ENCODE measurements around the gene ALS2CL.
"Not testable (repeated sequence)": the region's sequence is repeated elsewhere in the genome, so short reads cannot be mapped to it uniquely, and the experiment has no call there.

The ALS2CL gene

DNA sequence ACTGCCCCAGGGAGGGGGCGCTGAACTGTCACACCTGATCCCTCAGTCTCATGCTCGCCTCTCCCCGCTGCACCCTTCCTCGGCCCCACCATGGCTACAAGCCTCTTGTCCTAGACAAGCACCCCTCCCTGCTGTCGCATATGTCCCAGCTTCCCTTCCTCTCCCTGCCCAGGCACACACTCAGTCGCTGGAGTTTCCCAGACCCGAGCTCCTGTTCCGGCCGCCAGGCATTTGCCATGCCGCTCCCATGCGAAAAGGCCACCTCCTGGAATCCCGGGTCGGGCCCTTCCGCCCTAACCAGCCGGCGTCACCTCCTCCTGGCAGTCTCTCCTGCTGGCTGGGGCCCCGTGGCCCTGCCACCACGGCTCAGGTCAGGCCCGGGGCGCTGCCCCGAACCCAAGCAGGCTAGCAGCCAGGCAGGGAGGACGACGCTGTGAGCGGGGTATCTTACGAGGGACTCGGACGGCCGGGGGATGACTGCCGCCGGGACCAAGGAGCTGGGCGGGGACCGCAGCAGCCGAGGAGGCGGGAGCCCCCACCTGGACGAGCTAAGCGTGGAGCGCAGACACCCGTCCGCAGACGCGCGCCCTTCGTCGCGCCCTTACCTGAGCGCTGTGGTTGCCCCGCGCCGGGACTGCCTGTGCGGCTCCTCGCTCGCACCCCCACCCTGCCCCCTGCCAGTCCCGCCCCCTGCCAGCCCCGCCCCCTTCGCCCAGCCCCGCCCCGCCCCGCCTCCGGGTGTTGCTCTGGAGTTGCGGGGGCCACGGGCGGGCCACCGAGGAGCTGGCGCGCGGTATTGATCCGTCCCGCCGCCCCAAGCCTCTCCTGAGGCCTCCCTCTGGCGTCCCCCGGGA lies at the start of gene ALS2CL:
TSS of gene ALS2CL (minus strand) at position 642 of the 854 bp plus-strand sequence. CDS start 4,239 bp downstream, outside the sequence.
- no peak for DNase-seq

- DNase-seq = no peak
These were observed 49.6 kb upstream of the ALS2CL start for GRCh38 chr3:46742992-46743585.

DNA sequence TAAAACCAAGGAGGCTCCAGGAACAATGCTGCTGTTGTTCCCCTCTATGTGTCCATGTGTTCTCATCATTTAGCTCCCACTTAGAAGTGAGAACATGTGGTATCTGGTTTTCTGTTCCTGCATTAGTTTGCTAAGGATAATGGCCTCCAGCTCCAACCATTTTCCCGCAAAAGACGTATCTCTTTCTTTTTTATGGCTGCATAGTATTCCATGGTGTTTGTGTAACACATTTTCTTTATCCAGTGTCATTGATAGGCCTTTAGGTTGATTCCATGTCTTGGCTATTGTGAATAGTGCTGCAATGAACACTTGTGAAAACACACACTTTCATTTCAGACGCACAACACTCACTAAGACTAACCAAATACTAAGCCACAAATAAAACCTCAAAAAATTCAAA lies 46.1 kb upstream of the ALS2CL start:
- DNase-seq = not testable (repeated sequence)

DNA sequence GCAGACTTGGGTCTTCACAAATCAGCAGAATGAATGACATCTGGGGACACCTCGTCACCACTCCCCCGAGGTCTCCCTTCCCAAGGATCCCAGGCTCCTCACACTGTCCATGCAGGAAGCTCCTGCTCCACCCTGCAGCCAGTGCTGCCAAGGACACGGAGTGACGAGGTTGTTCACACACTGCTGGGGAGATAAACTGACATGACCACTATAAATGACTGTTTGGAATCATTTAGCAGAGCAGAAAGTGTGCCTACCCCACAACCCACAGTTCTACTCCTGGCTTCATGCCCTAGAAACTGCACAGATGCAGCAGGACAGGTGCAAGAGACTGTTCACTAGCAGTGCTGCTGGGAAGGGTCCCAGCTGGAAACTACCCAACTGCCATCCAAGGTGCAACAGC lies 43.9 kb upstream of the ALS2CL start:
- no peak for DNase-seq

- no peak for DNase-seq
These were observed 42.8 kb upstream of the ALS2CL start for GRCh38 chr3:46736006-46736872.

- DNase-seq = no peak
These were observed 41.3 kb upstream of the ALS2CL start for GRCh38 chr3:46734773-46735172.

- no peak for DNase-seq
These were observed 39.7 kb upstream of the ALS2CL start for GRCh38 chr3:46733026-46733800.

- DNase-seq = no peak
These were observed 38.3 kb upstream of the ALS2CL start for GRCh38 chr3:46731795-46732194.

DNA sequence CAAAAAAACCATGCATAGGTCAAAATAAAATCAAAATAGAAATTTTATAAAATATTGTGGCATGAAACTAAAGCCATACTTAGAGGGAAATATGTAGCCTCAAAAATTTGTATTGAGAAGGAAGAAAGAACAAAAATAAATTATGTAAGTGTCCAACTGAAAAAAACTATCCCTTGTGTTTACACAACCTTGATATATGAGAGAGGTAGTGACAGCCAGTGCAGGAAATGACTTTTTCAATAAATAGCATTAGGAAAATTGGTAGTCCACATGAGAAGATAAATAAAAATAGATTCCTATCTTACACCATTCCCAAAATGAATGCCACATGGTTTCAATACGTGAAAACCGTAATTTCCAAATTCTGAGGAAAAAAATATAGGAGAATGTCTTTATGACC lies 37.3 kb upstream of the ALS2CL start:
- no peak for DNase-seq

DNA sequence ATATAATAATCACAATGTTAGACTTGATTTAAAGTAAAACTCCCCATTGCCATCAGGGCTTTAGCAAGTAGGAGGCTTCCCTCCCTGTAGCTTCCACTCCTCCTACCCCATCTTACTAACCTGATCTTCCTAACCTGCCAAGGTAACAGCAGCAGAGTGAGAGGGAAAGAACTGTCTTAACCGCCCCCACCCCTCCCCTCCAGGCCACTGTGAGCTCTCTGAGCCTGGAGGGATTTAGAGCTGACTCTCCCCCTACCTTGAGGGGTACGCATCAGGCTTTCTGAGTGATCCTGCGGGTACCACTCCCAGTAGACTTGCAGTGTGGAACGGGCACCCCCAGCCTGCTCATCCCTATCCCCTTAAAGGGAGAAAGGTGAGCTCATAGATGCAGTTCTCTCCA lies 35.6 kb upstream of the ALS2CL start:
- DNase-seq = no peak

DNA sequence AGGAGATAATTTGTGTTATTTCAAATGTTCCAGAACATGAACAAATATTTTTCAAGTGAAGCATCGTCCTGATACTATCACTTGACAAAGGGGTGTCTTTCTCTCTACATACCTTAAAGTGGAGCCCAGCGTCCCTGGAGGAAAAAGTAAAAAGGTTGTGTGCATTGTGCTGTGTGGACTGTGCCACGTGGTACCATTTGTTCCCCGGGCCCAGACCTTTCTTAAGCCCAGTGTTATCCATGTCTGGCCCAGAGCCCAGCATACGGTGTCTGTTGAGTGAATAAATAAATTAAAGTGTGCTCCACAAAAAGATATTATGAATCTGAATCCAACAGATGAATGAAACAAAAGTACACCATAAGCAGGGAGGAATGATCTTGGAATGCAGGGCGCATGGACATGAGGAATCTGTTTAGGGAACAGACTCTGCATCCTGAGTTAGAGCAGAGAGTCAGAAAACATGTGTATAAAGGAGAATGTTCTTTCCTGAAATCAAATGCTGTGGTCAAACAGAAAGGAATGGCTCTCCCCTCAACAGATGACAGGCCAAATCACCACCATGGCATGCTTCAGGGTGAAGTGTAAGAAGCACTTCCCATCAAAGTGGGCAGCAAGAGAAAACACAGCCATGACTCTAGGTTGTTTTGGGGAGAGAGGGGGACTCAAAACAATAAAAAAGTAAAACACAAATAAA lies 32.3 kb upstream of the ALS2CL start:
- no peak for DNase-seq

DNA sequence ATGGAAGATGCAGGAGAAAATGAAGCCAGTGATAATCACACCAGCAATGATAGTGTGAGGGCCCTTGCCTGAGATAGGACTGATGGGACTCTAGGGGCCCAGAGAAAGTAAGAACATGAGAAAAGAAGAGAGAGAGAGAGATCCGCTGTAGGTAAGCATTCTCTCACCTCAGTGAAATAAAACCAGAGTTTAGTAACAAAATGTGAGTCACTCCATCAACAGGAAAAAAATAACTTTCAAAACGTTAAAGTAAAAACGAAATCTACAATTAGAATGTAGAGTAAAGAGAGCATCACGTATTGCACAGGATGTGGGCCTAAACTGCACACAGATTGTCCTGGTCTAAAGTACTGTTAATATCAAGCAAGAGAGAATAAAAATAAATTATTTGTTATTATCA lies 30.9 kb upstream of the ALS2CL start:
- no peak for DNase-seq

GRCh38 chr3:46722443-46722842 lies 29.0 kb upstream of the ALS2CL start:
- no peak for DNase-seq

DNA sequence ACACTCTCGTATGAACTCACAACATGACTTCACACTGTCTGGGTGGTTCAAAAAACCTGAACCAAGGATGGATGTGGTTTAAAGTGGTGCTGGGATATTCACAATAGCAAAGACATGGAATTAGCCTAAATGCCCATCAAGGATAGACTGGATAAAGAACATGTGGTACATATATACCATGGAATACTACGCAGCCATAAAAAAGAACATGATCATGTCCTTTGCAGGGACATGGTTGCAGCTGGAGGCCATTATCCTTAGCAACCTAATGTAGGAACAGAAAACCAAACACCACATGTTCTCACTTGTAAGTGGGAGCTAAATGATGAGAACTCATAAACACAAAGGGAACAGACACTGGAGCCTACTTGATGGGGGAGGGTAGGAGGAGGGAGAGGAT lies 27.5 kb upstream of the ALS2CL start:
- DNase-seq = no peak

DNA sequence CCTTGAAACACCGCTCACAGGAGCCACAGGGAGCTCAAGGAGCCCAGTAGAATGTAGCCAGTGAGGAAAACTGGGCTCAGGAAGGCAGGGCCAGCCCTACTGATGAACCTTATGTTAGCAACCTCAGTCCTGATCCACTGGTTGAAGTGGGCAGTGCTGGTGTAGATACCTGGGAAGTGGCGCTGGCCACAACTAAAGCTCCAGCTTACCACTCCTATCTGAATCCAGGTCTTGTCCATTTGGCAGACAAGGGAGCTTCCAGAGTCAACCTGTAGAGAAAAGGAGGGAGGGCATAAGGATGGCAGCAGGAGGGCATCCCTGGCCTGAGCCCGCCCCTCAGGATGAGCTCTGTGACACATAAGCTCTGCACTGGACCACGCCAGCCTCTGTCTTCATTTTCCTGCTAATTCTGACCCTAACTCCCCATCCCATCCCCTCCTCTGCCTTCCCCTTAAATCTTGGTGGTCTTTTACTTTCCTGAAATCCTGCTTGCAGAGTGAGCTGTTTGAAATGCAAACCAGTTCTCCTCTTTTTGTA lies 26.3 kb upstream of the ALS2CL start:
- no peak for DNase-seq

- no peak for DNase-seq
These were observed 25.6 kb upstream of the ALS2CL start for GRCh38 chr3:46719044-46719565.

GRCh38 chr3:46717447-46718231 lies 24.2 kb upstream of the ALS2CL start, which contains the start of gene PRSS50:
Gene PRSS50 (minus strand): TSS chr3:46717869. CDS start chr3:46717824, 45 bp downstream.
- DNase-seq = no peak

GRCh38 chr3:46716461-46717441 lies 23.3 kb upstream of the ALS2CL start:
- no peak for DNase-seq

GRCh38 chr3:46715507-46716175 lies 22.2 kb upstream of the ALS2CL start:
- DNase-seq = no peak

All from cerebellar nuclear complex (tissue), 1 donor.